GM23338 (cell line): ENCODE data around the gene KRTAP9-9. TPM values are rescaled to one million over a fixed set of nuclear protein-coding genes. Genes with fewer than 3 reads are reported as not detected.

ENCODE experiments used
- ATAC-seq: fragments of 200-7000 bp; cut with Tn5 transposase; 3 replicates; pipeline ENCODE4 v1.9.1; 2020
- DNase-seq: peaks from one replicate; pipeline ENCODE4 v3.0.0-alpha.2; 2015; ENCODE audit warnings: low spot score
- H2AFZ ChIP-seq: fragments of 200-600 bp; sonication (generic); 2 replicates; pipeline ENCODE4 v1.8.0; 2016; ENCODE audit warnings: antibody characterized with exemption, mild to moderate bottlenecking, moderate library complexity
- H3F3A ChIP-seq: fragments of 200-600 bp; sonication (generic); replicated peaks from 2 replicates; pipeline ENCODE4 v1.8.0; 2017; ENCODE audit warnings: antibody characterized with exemption, mixed run types, low read depth
- H3K27ac ChIP-seq: fragments of 200-600 bp; sonication (generic); 2 replicates; pipeline ENCODE4 v1.6.1; 2016; ENCODE audit warnings: low read depth
- H3K27me3 ChIP-seq: fragments of 200-600 bp; sonication (generic); 2 replicates; pipeline ENCODE4 v1.8.0; 2016; ENCODE audit warnings: mild to moderate bottlenecking, mixed run types, moderate library complexity; ENCODE audit not compliant: insufficient read depth
- H3K36me3 ChIP-seq: fragments of 200-600 bp; sonication (generic); 2 replicates; pipeline ENCODE4 v1.8.0; 2016; ENCODE audit warnings: mild to moderate bottlenecking; ENCODE audit not compliant: insufficient read depth
- H3K4me1 ChIP-seq: fragments of 200-600 bp; sonication (generic); 2 replicates; pipeline ENCODE4 v1.8.0; 2016; ENCODE audit warnings: mild to moderate bottlenecking, moderate library complexity; ENCODE audit not compliant: insufficient read depth
- H3K4me2 ChIP-seq: fragments of 200-600 bp; sonication (generic); 2 replicates; pipeline ENCODE4 v1.7.1; 2017; ENCODE audit warnings: mixed run types
- H3K4me3 ChIP-seq: fragments of 200-600 bp; sonication (generic); 2 replicates; pipeline ENCODE4 v1.6.1; 2016; ENCODE audit warnings: mixed run types
- H3K79me2 ChIP-seq: fragments of 200-600 bp; sonication (generic); replicated peaks from 2 replicates; pipeline ENCODE4 v1.8.0; 2017; ENCODE audit warnings: mild to moderate bottlenecking; ENCODE audit not compliant: insufficient read depth
- H3K9me2 ChIP-seq: fragments of 200-600 bp; sonication (generic); 2 replicates; pipeline ENCODE4 v1.8.0; 2017; ENCODE audit not compliant: insufficient read depth
- H4K20me1 ChIP-seq: fragments of 200-600 bp; sonication (generic); replicated peaks from 2 replicates; pipeline ENCODE4 v1.8.0; 2017; ENCODE audit warnings: mild to moderate bottlenecking; ENCODE audit not compliant: insufficient read depth
- H3K27ac Mint-ChIP-seq: 2 replicates; pipeline ENCODE4 v1.8.0; 2020; ENCODE audit warnings: inconsistent platforms, mild to moderate bottlenecking, moderate library complexity, mixed read lengths
- H3K27me3 Mint-ChIP-seq: 3 replicates; pipeline ENCODE4 v1.8.0; 2022; ENCODE audit warnings: low read depth, mild to moderate bottlenecking, moderate library complexity, mixed read lengths, inconsistent platforms; ENCODE audit not compliant: insufficient read depth, poor library complexity
- H3K36me3 Mint-ChIP-seq: 3 replicates; pipeline ENCODE4 v1.8.0; 2021; ENCODE audit warnings: low read depth, mild to moderate bottlenecking, inconsistent platforms, moderate library complexity, mixed read lengths
- H3K4me1 Mint-ChIP-seq: 3 replicates; pipeline ENCODE4 v1.8.0; 2020; ENCODE audit warnings: mild to moderate bottlenecking, inconsistent platforms, mixed read lengths
- H3K4me3 Mint-ChIP-seq: 3 replicates; pipeline ENCODE4 v1.8.0; 2021; ENCODE audit warnings: moderate library complexity, mild to moderate bottlenecking, inconsistent platforms, mixed read lengths
- H3K9me3 Mint-ChIP-seq: 3 replicates; pipeline ENCODE4 v1.8.0; 2020; ENCODE audit warnings: moderate library complexity, mild to moderate bottlenecking, inconsistent platforms, mixed read lengths
- CREB1 ChIP-seq: fragments of 250-450 bp; sonication (Bioruptor Pico); IDR thresholded peaks from 2 replicates; pipeline ENCODE4 v1.5.0; 2020; ENCODE audit warnings: low read depth, mild to moderate bottlenecking, moderate library complexity
- CTCF ChIP-seq, 2 experiments: fragments of 200-600 bp in 1 of 2; sonication (generic) in 1 of 2; conservative IDR thresholded peaks; 2 replicates each; pipeline versions ENCODE4 v1.5.1 to v1.6.1; 2016 to 2017; ENCODE audit warnings: antibody characterized with exemption in 2 of 2, low read depth in 2 of 2, mild to moderate bottlenecking in 2 of 2, moderate library complexity in 1 of 2
- ETS1 ChIP-seq: IDR thresholded peaks from 2 replicates; pipeline ENCODE4 v1.6.1; 2016; ENCODE audit warnings: antibody characterized with exemption
- EZH2phosphoT487 ChIP-seq: fragments of 200-600 bp; sonication (generic); IDR thresholded peaks from one replicate; pipeline ENCODE4 v1.8.1; 2018; ENCODE audit warnings: antibody characterized with exemption; ENCODE audit not compliant: unreplicated experiment
- JUNB ChIP-seq: IDR thresholded peaks from one replicate; pipeline ENCODE4 v1.6.1; 2016; ENCODE audit warnings: antibody characterized with exemption; ENCODE audit not compliant: unreplicated experiment
- NANOG ChIP-seq: IDR thresholded peaks from 2 replicates; pipeline ENCODE4 v1.6.1; 2016; ENCODE audit warnings: antibody characterized with exemption, borderline replicate concordance
- POLR2AphosphoS5 ChIP-seq: IDR thresholded peaks from 2 replicates; pipeline ENCODE4 v1.6.1; 2016; ENCODE audit warnings: antibody characterized with exemption, low read depth
- REST ChIP-seq: IDR thresholded peaks from one replicate; pipeline ENCODE4 v1.6.1; 2018; ENCODE audit warnings: antibody characterized with exemption; ENCODE audit not compliant: unreplicated experiment
- polyA plus RNA-seq: library from polyadenylated mRNA; unstranded; fragments of >200 nt; fragmentation: Nextera tagmentation; extraction: Ambion mirVana; gene quantifications from 2 replicates; pipeline ENCODE4 v1.2.1, GENCODE V29; 2016
- total RNA-seq: library from RNA; depleted of rRNA; stranded (reverse); fragments of >200 nt; shearing (Covaris generic); gene quantifications from 2 replicates; pipeline ENCODE4 v1.2.3, GENCODE V29; 2014

The KRTAP9-9 gene
- total and polyA plus RNA-seq, 2 experiments from 2014 or later: not detected

- H4K20me1 ChIP-seq: no peaks in the 10 kb centered on the region
- no peak within 1 kb of the TSS for H3K4me3 Mint-ChIP-seq
- H3F3A ChIP-seq: no peaks in the 10 kb centered on the region
- H3K36me3 ChIP-seq: no peaks in the 10 kb centered on the region; the same call in 1 of the 2 replicates
- no peak within 1 kb of the TSS for H3K27ac ChIP-seq
- no peaks in the 10 kb centered on the region for H3K36me3 Mint-ChIP-seq
- no peaks in the 10 kb centered on the region; the same call in 2 of the 3 replicates for H3K9me3 Mint-ChIP-seq
- no peak within 1 kb of the TSS for H3K4me2 ChIP-seq
- H3K79me2 ChIP-seq: no peaks in the 10 kb centered on the region
- 0 out of 2 replicates have a peak within 1 kb of the TSS, but pooled peaks have one; percentile 23 for H2AFZ ChIP-seq
- H3K27me3 Mint-ChIP-seq: peaks cover 2% of the 10 kb centered on the region
- ATAC-seq (no peak), DNase-seq (no peak)
- TF ChIP-seq CREB1 (CRISPR knock-in tag) (no peak), ETS1 (no peak), NANOG (no peak), JUNB (no peak), REST (no peak)
- H3K27me3 ChIP-seq: no peaks in the 10 kb centered on the region
- no peak within 1 kb of the TSS for H3K4me3 ChIP-seq
- H3K9me2 ChIP-seq: no peaks in the 10 kb centered on the region
- H3K4me1 Mint-ChIP-seq: no peaks in the 10 kb centered on the region
- H3K27ac Mint-ChIP-seq: no peak within 1 kb of the TSS
- no peaks in the 10 kb centered on the region for H3K4me1 ChIP-seq
These were observed 47.0 kb downstream of the KRTAP9-9 start, which contains the start of gene KRTAP29-1 for GRCh38 chr17:41301916-41302901. TSS of gene KRTAP29-1 (minus strand) at chr17:41302851. CDS start at chr17:41302851, 0 bp downstream.

GRCh38 chr17:41302981-41303380 lies 47.8 kb downstream of the KRTAP9-9 start:
- Mint-ChIP-seq H3K27ac (no peak overlapping the region), H3K9me3 (no peaks in the 10 kb centered on the region; the same call in 2 of the 3 replicates), H3K4me3 (no peak overlapping the region), H3K4me1 (no peaks in the 10 kb centered on the region; the same call in 2 of the 3 replicates), H3K27me3 (peaks cover 2% of the 10 kb centered on the region), H3K36me3 (no peaks in the 10 kb centered on the region)
- H3K4me1 ChIP-seq: no peaks in the 10 kb centered on the region
- no peak overlapping the region for H3K4me2 ChIP-seq
- no peaks in the 10 kb centered on the region for H3F3A ChIP-seq
- H4K20me1 ChIP-seq: no peaks in the 10 kb centered on the region
- no peak overlapping the region for H2AFZ ChIP-seq
- no peaks in the 10 kb centered on the region for H3K9me2 ChIP-seq
- no peaks in the 10 kb centered on the region; the same call in 1 of the 2 replicates for H3K36me3 ChIP-seq
- H3K27me3 ChIP-seq: no peaks in the 10 kb centered on the region
- ATAC-seq (no peak), DNase-seq (no peak)
- H3K79me2 ChIP-seq: no peaks in the 10 kb centered on the region
- H3K4me3 ChIP-seq: no peak overlapping the region
- no peak overlapping the region for H3K27ac ChIP-seq
- no peak for TF ChIP-seq NANOG
- TF ChIP-seq REST: no peak
- TF ChIP-seq CREB1 (CRISPR knock-in tag): no peak
- TF ChIP-seq EZH2phosphoT487: no peak
- no peak for TF ChIP-seq CTCF (conservative IDR thresholded peaks at IDR 0.05; ENCODE audit: low read depth in 2 of 2)
- TF ChIP-seq JUNB: no peak
- no peak for TF ChIP-seq ETS1
- no peak for TF ChIP-seq POLR2AphosphoS5
